Transverse colon (tissue), 4 donors: ENCODE measurements around the gene ACTN1. TPM values are rescaled to one million over a fixed set of nuclear protein-coding genes. Genes with fewer than 3 reads are reported as not detected.

Experiments used
- DNase-seq: peaks from one replicate; pipeline ENCODE4 v3.0.0-alpha.2; 2019
- H3K27ac ChIP-seq, 4 donors: fragments of 200-600 bp; sonication (generic); 2 replicates each; pipeline ENCODE4 v1.5.1; 2016 to 2018; ENCODE audit warnings: inconsistent platforms in 4 of 4
- H3K27me3 ChIP-seq: fragments of 200-600 bp; sonication (generic); 2 replicates; pipeline ENCODE4 v1.5.1; 2017; ENCODE audit warnings: inconsistent platforms
- H3K36me3 ChIP-seq, 4 donors: fragments of 200-600 bp; sonication (generic); 2 replicates each; pipeline ENCODE4 v1.5.1; 2017 to 2019; ENCODE audit warnings: inconsistent platforms in 4 of 4
- H3K4me1 ChIP-seq, 4 donors: fragments of 200-600 bp; sonication (generic); 2 replicates each; pipeline ENCODE4 v1.5.1; 2017 to 2020; ENCODE audit warnings: inconsistent platforms in 4 of 4
- H3K4me3 ChIP-seq, 4 donors: fragments of 200-600 bp; sonication (generic); 1 replicate in 1 of 4; 2 replicates in 3 of 4; pipeline versions ENCODE4 v1.5.1 to v1.6.1; 2017 to 2019; ENCODE audit warnings: inconsistent platforms in 4 of 4
- H3K9me3 ChIP-seq, 2 donors: fragments of 200-600 bp; sonication (generic); 2 replicates each; pipeline ENCODE4 v1.5.1; 2017 to 2019; ENCODE audit warnings: inconsistent platforms in 2 of 2
- EP300 ChIP-seq: sonication (generic); formaldehyde crosslinking; IDR thresholded peaks from one replicate; pipeline ENCODE4 v1.6.1; 2017; ENCODE audit warnings: antibody characterized with exemption, low read depth
- POLR2A ChIP-seq: fragments of 450-650 bp; IDR thresholded peaks from one replicate; pipeline ENCODE4 v1.6.1; 2016; ENCODE audit warnings: antibody characterized with exemption, mild to moderate bottlenecking, moderate library complexity
- POLR2AphosphoS5 ChIP-seq, 3 donors: sonication (generic); formaldehyde crosslinking; IDR thresholded peaks; one replicate each; pipeline ENCODE4 v1.6.1; 2016; ENCODE audit warnings: antibody characterized with exemption in 3 of 3
- WGBS, 2 donors: methylation state at CpG; one replicate each; pipeline ENCODE4 v1.1.5; 2018; ENCODE audit warnings: low coverage in 1 of 2; 5-methylcytosine and 5-hydroxymethylcytosine counted together
- in situ Hi-C, 4 donors: fragments of 200-750 bp; cut with MboI; loops; one replicate each; pipeline versions ENCODE4 v1.15.0 to v1.15.1; 2017; ENCODE audit warnings: low sequenced_read_pairs in 3 of 4, low pct_ligation_motif_present in 1 of 4, low pct_unique_long_range_greater_than_20kb in 1 of 4
- intact Hi-C: fragments of 100-400 bp; cut with DNase I; formaldehyde crosslinking; loops from one replicate; pipeline ENCODE4 v1.15.1; 2023; ENCODE audit warnings: low total_unique reads
- total RNA-seq, 4 donors: library from RNA; depleted of rRNA; stranded (reverse); fragments of >200 nt; gene quantifications; one replicate each; pipeline ENCODE4 v1.1.0, GENCODE V29; 2016
- TF ChIP-seq, protein P1 (sequence below), 5 experiments: fragments of 200-600 bp in 3 of 5; fragments of 450-650 bp in 2 of 5; sonication (generic) in 3 of 5; IDR thresholded peaks; 1 replicate in 2 of 5; 2 replicates in 3 of 5; pipeline ENCODE4 v1.5.1; 2016 to 2017; ENCODE audit warnings: antibody characterized with exemption in 5 of 5, inconsistent platforms in 3 of 5, mild to moderate bottlenecking in 2 of 5, moderate library complexity in 1 of 5

ACTN1 gene
- total RNA-seq, 4 donors from 2014 or later: 127 to 403 (median 197) TPM

DNA sequence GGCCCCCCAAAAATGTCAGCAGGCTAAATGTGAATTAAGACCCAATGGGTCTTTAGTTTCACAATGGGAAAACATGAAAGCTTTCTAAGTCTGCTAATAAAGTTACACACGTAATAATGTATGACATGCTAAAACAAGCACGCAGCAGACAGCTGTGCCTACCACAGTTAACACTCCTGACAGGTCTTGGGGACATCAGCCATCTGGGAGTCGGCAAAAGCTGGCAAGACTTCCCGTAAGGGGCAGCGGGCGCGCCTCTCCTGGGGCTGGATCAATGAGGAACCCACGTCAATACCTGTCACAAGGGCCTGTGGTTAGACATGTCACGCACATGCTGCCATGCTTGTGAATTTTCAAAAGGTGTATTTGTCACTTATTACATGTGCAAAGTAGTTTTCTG lies 45.0 kb downstream of the ACTN1 start:
- intact Hi-C loops (no loop called here), in situ Hi-C loops (no loop called here)
- no peak for DNase-seq

DNA sequence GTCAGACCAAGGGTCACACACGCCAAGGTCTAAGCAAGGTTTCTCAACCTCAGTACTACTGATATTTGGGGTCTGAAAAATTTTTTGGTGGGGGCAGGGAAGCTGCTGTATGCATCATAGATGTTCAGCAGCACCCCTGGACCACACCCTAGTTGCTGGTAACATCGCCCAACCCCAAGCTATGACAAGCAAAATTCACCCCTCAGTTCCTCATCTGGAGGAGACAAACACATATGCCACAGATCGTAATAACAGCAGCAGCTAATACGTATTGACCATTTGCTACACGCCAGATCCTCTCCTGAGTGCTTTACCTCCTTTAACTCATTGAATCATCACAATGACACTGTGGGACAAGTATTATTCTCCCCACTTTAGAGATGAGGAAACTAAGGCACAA lies 46.4 kb downstream of the ACTN1 start:
- peak overlapping the region; percentile 93 to 99 (median 96) for H3K27ac ChIP-seq
- in situ Hi-C loops (no loop called here), intact Hi-C loops (no loop called here)
- H3K4me1 ChIP-seq: peaks cover 28 to 76% (median 44%) of the 10 kb centered on the region in 4 donors
- H3K4me3 ChIP-seq: no peak overlapping the region
- 89% methylated on average over 5 of the region's 5 CpGs; no CpG with 5 or more reads in 1 of the 2 donors for WGBS, 2 donors
- no peaks in the 10 kb centered on the region for H3K36me3 ChIP-seq
- H3K9me3 ChIP-seq: no peaks in the 10 kb centered on the region
- H3K27me3 ChIP-seq: no peaks in the 10 kb centered on the region
- TF ChIP-seq POLR2AphosphoS5 (IDR thresholded peaks at IDR 0.05) (no peak), EP300 (no peak), POLR2A (no peak)
- TF ChIP-seq, protein P1, sequence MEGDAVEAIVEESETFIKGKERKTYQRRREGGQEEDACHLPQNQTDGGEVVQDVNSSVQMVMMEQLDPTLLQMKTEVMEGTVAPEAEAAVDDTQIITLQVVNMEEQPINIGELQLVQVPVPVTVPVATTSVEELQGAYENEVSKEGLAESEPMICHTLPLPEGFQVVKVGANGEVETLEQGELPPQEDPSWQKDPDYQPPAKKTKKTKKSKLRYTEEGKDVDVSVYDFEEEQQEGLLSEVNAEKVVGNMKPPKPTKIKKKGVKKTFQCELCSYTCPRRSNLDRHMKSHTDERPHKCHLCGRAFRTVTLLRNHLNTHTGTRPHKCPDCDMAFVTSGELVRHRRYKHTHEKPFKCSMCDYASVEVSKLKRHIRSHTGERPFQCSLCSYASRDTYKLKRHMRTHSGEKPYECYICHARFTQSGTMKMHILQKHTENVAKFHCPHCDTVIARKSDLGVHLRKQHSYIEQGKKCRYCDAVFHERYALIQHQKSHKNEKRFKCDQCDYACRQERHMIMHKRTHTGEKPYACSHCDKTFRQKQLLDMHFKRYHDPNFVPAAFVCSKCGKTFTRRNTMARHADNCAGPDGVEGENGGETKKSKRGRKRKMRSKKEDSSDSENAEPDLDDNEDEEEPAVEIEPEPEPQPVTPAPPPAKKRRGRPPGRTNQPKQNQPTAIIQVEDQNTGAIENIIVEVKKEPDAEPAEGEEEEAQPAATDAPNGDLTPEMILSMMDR (IDR thresholded peaks at IDR 0.05): no peak
- DNase-seq: no peak

More for the DNA sequence above, 45.0 kb downstream of the ACTN1 start:
- no peak overlapping the region for H3K4me3 ChIP-seq
- no peaks in the 10 kb centered on the region for H3K9me3 ChIP-seq
- H3K36me3 ChIP-seq: no peaks in the 10 kb centered on the region
- H3K27ac ChIP-seq: peak overlapping the region; percentile 93 to 99 (median 96)
- WGBS, 2 donors: 82% methylated on average over 9 of the region's 9 CpGs; no CpG with 5 or more reads in 1 of the 2 donors
- TF ChIP-seq POLR2A (no peak), POLR2AphosphoS5 (IDR thresholded peaks at IDR 0.05) (no peak), EP300 (no peak)
- TF ChIP-seq, protein P1 (IDR thresholded peaks at IDR 0.05): no peak
- H3K27me3 ChIP-seq: no peaks in the 10 kb centered on the region
- H3K4me1 ChIP-seq: peaks cover 28 to 76% (median 45%) of the 10 kb centered on the region in 4 donors

DNA sequence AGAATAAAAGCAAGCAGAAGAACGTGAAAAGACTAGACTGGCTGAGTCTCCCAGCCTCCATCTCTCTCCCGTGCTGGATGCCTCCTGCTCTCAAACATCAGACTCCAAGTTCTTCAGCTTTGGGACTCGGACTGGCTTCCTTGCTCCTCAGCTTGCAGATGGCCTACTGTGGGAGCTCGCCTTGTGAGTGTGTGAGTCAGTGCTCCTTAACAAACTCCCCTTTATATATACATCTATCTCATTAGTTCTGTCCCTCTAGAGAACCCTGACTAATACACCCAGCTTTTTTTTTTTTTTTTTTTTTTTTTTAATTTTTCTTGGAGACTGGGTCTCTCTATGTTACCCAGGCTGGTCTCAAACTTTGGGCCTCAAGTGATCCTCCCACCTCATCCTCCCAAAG lies 46.9 kb downstream of the ACTN1 start:
- no peaks in the 10 kb centered on the region for H3K36me3 ChIP-seq
- in situ Hi-C loops (no loop called here), intact Hi-C loops (no loop called here)
- peaks cover 26 to 75% (median 41%) of the 10 kb centered on the region in 4 donors for H3K4me1 ChIP-seq
- TF ChIP-seq POLR2AphosphoS5 (IDR thresholded peaks at IDR 0.05): no peak
- TF ChIP-seq POLR2A: no peak
- TF ChIP-seq, protein P1 (IDR thresholded peaks at IDR 0.05): no peak
- TF ChIP-seq EP300: no peak
- peak overlapping the region; percentile 93 to 99 (median 96) for H3K27ac ChIP-seq
- H3K9me3 ChIP-seq: no peaks in the 10 kb centered on the region
- 53% methylated on average over 4 of the region's 4 CpGs; no CpG with 5 or more reads in 1 of the 2 donors for WGBS, 2 donors
- H3K27me3 ChIP-seq: no peaks in the 10 kb centered on the region
- no peak overlapping the region for H3K4me3 ChIP-seq
- DNase-seq: no peak

DNA sequence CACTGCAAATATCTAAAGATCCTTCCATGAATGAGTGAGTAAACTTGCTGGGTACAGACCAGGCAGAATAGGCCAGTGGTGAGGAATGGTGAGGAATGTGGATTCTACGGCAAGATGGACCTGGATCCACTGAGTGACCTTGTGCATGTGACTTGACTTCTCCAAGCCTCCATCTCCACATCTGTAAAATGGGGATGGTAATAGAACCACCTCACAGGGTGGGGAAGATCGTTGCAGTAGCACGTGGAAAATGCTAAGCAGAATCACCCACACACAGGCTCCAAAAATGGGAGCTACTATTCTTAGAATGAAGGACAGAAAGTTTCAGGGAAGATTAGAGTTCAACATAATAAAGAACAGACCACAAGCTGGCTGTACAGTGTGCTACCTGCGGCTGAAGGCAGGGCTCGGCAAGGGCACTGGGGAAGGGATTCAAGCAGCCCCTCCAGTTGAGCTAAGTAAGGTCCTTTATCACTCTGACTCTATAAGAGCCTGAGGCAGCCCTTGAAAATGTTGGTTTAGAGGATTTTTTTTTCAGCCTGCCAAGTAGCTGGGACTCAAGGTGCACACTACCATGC lies 47.5 kb downstream of the ACTN1 start:
- peak overlapping the region; percentile 93 to 99 (median 96) for H3K27ac ChIP-seq
- H3K4me3 ChIP-seq: no peak overlapping the region
- in situ Hi-C loops (no loop called here), intact Hi-C loops (no loop called here)
- no peaks in the 10 kb centered on the region for H3K36me3 ChIP-seq
- TF ChIP-seq POLR2AphosphoS5 (IDR thresholded peaks at IDR 0.05): no peak
- TF ChIP-seq, protein P1 (IDR thresholded peaks at IDR 0.05): no peak
- TF ChIP-seq EP300: no peak
- TF ChIP-seq POLR2A: no peak
- no peaks in the 10 kb centered on the region for H3K9me3 ChIP-seq
- WGBS, 2 donors: 68% methylated on average over 5 of the region's 5 CpGs; no CpG with 5 or more reads in 1 of the 2 donors
- DNase-seq: no peak
- peaks cover 26 to 68% (median 38%) of the 10 kb centered on the region in 4 donors for H3K4me1 ChIP-seq
- H3K27me3 ChIP-seq: no peaks in the 10 kb centered on the region
